Epithelial cell of proximal tubule (primary cell): ENCODE measurements around the gene DENND1A. TPM values are rescaled to one million over a fixed set of nuclear protein-coding genes. Genes with fewer than 3 reads are reported as not detected.

ENCODE experiments used
- DNase-seq: peaks from one replicate; pipeline ENCODE4 v3.0.0-alpha.2; 2011; ENCODE audit warnings: low read depth
- H3K4me3 ChIP-seq: 2 replicates; pipeline ENCODE4 v1.5.1; 2011; ENCODE audit warnings: low read depth, mild to moderate bottlenecking, low read length
- CTCF ChIP-seq: conservative IDR thresholded peaks from 2 replicates; pipeline ENCODE4 v1.5.1; 2012; ENCODE audit warnings: low read depth, mild to moderate bottlenecking, low read length
- total RNA-seq: library from RNA; depleted of rRNA; stranded (reverse); fragments of >200 nt; gene quantifications from 2 replicates; pipeline ENCODE4 v1.2.3, GENCODE V29; 2015

The DENND1A gene
- total RNA-seq, 1 donor from 2014 or later: 26.6 TPM

- TF ChIP-seq CTCF: no peak
- no peak for DNase-seq
- no peak overlapping the region for H3K4me3 ChIP-seq
These were observed 27.3 kb upstream of the DENND1A start for GRCh38 chr9:123957168-123957721.

GRCh38 chr9:123955637-123956036, 25.7 kb upstream of the DENND1A start:
- H3K4me3 ChIP-seq: no peak overlapping the region
- no peak for TF ChIP-seq CTCF
- no peak for DNase-seq

- no peak overlapping the region for H3K4me3 ChIP-seq
- no peak for TF ChIP-seq CTCF
- DNase-seq: no peak
These were observed 24.8 kb upstream of the DENND1A start for GRCh38 chr9:123954518-123955280.

- H3K4me3 ChIP-seq: no peak overlapping the region
- no peak for TF ChIP-seq CTCF
- no peak for DNase-seq
These were observed 22.9 kb upstream of the DENND1A start for GRCh38 chr9:123952641-123953495.

GRCh38 chr9:123948286-123948685, 18.4 kb upstream of the DENND1A start:
- DNase-seq: no peak
- no peak overlapping the region for H3K4me3 ChIP-seq
- no peak for TF ChIP-seq CTCF

- no peak overlapping the region for H3K4me3 ChIP-seq
- no peak for TF ChIP-seq CTCF
- no peak for DNase-seq
These were observed 17.4 kb upstream of the DENND1A start for GRCh38 chr9:123947326-123947725.
